Measurements from ENCODE around the gene MAML2.

- TF ChIP-seq POLR2A (IDR thresholded peaks at IDR 0.05) (no peak), EP300 (IDR thresholded peaks at IDR 0.05) (no peak), POLR2AphosphoS5 (IDR thresholded peaks at IDR 0.05) (no peak)
- TF ChIP-seq, protein P1, sequence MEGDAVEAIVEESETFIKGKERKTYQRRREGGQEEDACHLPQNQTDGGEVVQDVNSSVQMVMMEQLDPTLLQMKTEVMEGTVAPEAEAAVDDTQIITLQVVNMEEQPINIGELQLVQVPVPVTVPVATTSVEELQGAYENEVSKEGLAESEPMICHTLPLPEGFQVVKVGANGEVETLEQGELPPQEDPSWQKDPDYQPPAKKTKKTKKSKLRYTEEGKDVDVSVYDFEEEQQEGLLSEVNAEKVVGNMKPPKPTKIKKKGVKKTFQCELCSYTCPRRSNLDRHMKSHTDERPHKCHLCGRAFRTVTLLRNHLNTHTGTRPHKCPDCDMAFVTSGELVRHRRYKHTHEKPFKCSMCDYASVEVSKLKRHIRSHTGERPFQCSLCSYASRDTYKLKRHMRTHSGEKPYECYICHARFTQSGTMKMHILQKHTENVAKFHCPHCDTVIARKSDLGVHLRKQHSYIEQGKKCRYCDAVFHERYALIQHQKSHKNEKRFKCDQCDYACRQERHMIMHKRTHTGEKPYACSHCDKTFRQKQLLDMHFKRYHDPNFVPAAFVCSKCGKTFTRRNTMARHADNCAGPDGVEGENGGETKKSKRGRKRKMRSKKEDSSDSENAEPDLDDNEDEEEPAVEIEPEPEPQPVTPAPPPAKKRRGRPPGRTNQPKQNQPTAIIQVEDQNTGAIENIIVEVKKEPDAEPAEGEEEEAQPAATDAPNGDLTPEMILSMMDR (IDR thresholded peaks at IDR 0.05): no peak
Observed at GRCh38 chr11:96260532-96260931, 82.5 kb downstream of the MAML2 start.
